DMS79 treated with DMSO at 0.1 percent for 48 hours (cell line): ENCODE measurements around the gene ZNF830.
"Not testable (repeated sequence)": the region's sequence is repeated elsewhere in the genome, so short reads cannot be mapped to it uniquely, and the experiment has no call there.

Experiments
- DNase-seq: peaks from one replicate; lab custom pipeline; 2025; lab: John Stamatoyannopoulos, UW

ZNF830 gene, protein sequence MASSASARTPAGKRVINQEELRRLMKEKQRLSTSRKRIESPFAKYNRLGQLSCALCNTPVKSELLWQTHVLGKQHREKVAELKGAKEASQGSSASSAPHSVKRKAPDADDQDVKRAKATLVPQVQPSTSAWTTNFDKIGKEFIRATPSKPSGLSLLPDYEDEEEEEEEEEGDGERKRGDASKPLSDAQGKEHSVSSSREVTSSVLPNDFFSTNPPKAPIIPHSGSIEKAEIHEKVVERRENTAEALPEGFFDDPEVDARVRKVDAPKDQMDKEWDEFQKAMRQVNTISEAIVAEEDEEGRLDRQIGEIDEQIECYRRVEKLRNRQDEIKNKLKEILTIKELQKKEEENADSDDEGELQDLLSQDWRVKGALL

DNA sequence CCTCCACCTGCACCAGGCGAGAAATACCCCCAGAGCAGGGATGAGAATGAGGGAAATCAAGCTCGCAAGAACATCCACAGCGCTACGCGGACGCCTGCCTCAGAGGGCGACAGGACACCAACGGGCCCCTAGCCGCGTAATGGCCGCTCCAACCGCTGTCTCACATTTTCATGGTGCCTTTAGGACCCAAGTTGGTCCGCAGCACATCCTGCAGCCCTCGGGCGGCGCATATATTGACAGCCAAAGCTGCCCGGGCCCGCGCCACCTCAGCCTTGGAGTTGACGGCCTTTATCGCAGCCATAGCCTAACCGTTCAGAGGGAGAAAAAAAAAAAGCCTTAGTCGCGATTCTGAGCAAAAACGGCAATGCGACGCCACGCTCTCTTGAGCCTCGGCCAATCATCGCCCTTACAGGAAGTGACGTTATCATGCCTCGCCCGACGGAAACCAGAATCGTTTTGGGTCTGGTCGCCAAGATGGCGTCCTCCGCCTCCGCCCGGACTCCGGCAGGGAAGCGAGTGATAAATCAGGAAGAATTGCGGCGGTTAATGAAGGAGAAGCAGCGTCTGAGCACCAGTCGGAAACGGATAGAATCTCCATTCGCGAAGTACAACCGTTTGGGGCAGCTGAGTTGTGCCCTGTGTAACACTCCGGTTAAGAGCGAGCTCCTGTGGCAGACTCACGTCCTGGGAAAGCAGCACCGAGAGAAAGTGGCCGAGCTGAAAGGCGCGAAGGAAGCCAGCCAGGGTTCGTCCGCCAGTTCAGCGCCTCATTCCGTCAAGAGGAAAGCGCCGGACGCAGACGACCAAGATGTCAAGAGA lies at the start of gene ZNF830, which contains the start of gene CCT6B:
TSS of gene ZNF830 (plus strand) at position 448 of the 819 bp plus-strand sequence. CDS start at position 475, 27 bp downstream.
TSS of gene CCT6B (minus strand) at position 368 of the 819 bp plus-strand sequence. CDS start at position 301, 67 bp downstream.
- peak; percentile 89 for DNase-seq

DNA sequence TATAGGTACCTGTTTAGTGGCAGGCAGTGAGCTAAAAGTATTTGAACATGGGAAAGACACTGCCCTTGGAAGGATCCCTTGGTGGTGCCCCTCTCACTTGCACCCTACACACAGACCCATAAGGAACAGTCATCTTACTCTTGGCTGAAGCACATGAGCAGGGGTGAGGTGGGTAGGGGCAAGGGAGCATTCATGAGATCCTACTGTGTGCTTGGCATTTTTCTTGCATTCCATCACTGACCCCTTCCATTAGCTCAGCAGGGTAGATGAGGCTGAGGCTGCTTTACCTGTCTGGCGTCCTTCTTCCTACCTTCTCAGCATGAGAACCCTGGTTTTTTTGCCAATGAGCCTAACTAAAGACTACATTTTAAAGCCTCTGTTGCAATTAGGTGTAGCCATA lies 48.3 kb upstream of the ZNF830 start:
- DNase-seq = no peak

DNA sequence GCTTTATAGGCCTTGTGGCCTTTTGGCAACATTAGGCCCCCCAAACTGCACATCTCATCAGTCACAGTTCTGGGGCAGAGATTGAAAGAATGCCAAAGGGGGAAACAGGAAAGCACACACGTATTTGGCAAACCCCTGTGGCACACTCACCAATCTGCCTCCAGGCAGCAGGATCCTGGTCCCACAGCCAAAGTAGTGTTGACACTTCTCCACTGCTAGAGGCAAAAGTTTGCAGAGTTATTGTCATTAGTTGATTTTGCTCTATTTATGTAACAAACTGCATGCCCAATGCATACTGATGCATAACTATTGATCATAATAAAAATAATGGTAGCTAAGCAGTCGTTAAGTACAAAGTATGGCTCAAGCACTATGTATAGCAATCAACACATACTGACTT lies 45.2 kb upstream of the ZNF830 start:
- DNase-seq = no peak

DNA sequence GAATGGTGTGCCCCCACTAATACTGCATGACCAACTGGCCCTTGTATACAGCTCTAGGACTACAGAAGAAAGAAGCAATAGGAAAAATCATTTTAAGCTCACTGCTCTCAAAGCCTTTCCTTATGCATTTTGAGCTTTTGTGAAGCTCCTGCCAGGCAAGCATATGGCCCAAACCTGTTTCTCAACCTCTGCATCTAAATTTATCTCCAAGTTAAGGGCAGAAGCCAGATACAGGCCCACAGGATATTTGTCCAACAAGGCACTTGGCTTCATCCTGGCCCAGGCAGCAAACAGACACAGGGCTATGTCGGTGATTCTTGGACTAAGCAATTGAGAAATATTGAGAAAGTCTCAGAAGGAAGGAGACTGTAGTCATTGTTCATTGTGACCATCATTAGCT lies 44.0 kb upstream of the ZNF830 start:
- no peak for DNase-seq

DNA sequence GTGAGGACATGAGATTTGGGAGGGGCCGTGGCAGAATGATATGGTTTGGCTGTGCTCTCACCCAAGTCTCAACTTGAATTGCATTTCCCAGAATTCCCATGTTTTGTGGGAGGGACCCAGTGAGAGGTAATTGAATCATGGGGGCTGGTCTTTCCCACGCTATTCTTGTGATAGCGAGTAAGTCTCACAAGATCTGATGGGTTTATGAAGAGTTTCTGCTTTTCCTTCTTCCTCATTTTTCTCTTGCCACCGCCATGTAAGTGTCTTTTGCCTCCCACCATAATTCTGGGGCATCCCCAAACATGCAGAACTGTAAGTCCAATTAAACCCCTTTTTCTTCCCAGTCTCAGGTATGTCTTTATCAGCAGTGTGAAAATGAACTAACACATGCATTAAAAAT lies 40.7 kb upstream of the ZNF830 start:
- DNase-seq = no peak

DNA sequence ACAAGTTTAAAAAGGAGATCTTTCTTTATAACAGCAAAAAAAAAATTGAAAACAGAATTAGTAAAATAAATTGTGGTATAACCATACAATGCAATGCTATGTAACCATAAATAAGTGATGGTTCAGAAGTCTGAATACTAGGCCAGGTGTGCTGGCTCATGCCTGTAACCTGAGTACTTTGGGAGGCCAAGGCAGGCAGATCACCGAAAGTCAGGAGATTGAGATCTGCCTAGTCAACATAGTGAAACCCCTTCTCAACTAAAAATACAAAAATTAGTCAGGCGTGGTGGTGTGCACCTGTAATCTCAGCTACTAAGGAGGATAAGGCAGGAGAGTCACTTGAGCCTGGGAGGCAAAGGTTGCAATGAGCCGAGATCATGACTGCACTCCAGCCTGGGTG lies 34.7 kb upstream of the ZNF830 start:
- no peak for DNase-seq

DNA sequence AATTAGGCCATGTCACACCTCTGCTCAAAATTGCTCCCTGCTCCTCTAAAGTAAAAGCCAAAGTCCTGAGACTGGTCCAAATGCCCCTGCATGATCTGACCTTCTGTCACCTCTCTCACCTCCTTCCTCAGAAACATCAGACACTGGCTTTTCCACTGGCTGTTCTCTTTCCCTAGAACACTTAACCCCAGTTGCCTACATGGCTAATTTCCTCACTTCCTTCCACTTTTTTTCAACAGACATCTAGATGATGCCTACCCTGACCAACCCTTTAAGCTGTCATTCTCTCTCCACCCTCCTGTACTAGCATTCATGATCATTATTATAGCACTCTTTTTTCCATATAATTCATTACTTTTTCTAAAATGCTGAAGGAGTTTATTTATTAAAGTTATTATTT lies 31.1 kb upstream of the ZNF830 start:
- no peak for DNase-seq

DNA sequence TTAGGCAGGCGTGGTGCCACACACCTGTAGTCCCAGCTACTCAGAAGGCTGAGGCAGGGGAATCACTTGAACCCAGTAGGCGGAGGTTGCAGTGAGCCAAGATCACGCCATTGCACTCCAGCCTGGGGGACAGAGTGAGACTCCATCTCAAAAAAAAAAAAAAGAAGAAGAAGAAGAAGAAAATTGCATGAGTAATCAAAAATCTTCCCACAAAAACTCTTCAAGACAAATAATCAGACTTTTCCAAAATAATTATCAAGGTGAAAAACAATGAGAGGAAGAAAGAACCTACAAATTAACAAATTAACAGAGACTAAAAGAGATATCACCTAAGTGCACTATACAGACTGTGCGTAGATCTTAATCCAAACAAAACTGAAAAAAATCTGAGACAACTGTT lies 10.6 kb upstream of the ZNF830 start:
- DNase-seq = not testable (repeated sequence)

DNA sequence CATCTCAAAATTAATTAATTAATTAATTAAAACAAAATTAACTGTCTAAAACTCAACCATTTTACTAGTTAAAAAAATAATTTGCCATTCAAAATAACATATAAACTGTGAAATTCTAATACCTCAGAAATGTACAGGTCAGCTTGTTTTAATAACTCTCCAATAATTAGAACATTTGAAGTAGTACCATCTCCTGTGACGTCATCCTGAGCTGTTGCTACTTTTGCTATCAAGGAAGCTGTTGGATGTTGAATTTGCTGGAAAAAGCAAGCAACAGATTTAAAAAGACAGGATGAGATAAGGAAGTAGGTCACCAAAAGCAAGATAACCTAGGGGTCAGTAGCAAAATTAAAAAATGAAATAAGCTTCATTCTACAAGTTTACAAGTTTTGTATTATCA lies 2.9 kb upstream of the ZNF830 start:
- DNase-seq = no peak

DNA sequence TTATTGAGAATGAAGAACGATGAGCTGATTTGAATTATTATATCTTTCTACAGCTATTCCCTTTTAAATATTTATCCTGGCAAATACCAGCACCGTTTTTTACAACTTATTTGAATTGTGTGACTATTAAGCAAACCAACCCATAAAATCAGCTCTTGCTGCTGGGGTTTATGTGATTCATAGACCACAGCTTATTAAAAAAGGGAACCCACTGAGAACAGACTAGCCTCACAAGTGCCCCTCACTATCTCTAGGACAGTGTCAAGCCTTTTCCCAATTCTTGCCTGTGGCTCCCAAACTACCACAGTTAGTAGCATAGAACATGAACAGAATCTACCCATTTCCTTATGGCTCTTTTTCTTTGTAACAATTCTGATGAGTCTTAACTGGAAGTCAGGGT lies 12.8 kb downstream of the ZNF830 start:
- DNase-seq = no peak

DNA sequence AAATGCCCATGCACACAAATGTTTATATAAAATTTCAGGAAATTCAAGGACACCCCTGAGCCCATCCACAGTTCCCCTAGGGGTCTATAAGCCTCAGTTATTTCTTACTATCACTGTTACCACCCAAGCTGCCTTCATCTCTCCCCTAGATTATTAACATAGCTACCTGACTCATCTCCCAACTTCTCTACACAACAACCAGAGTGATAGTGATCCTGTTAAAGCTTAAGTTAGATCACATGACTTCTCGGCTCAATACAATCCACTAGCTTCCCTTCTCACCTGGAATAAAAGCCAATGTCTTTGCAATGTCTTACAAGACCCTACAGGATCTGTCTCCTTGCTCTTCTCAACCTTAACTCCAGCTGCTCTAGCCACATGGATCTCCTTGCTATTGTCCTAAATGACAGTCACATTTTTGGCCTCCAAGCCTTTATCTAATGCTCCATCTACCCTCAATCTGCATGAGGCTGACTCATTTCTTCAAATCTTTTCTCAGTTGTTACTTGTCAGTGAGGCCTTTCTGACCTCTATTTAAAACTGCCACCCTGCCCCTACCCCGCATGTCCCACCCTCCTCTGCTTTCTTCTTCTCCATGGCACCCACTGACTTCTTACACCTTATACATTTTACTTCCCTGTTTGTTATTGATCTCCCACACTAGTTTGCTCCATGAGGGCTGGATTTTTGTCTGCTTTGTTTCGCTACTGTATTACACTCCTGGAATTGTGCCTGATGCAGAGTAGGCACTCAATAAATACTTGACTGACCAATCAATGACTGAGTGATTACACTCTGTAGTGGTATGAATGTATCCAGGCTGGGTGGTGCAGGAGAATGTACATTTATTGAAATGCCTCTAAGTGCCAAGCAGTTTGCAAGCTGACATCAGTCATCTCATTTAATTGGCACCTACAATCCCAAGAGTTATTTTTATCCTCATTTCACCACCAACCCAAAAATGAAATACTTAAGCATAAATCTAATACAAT lies 13.8 kb downstream of the ZNF830 start:
- no peak for DNase-seq

DNA sequence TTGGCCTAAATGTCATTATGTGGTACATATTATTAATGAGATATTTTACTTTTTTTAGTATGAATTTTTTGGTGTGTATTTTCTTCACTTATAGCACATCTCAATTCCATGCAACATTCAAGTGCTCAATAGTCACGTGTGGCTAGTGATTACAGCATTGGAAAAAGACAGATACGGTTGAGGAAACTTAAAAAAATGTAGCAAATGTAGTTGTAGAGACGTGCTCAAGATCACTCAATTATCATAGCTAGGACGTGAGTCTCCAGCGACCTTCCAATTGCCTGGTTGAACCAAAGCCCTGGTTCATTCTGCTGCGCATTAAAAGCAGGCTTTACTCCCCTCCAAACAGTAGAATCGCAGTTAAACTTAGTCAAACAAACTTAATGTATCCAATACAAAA lies 17.8 kb downstream of the ZNF830 start:
- DNase-seq = no peak

DNA sequence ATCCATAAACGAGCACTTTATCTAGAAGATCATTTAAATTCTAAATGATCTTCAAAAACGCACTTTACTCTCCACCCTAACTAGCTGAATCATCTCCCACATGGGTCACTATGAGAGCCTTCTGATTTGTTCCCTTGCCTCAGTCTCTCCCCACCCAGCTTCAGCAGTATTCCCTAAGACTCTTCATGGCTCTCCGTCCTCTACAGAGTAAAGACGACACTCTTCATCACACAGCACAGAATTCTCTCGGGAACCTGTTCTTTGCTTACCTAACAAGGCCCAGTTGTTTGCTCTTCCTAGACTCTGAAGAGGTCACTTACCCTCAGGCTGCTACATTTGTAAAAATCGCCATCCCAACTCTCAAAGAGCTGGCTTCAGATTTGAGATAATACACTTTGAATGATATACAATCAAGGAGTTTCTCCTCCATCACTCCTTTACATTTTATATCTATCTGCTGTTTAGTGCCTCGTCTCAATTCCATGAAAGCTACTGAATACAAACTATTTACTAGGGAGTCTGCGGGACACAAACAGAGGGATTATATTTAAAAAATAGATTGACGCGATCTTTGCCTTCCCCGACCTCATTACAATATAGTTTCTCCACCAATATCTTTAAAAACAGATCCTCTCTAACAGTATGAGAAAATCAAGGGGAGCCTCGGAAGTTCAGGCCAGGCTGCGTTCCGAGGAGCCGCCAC lies 18.5 kb downstream of the ZNF830 start:
- DNase-seq = no peak

DNA sequence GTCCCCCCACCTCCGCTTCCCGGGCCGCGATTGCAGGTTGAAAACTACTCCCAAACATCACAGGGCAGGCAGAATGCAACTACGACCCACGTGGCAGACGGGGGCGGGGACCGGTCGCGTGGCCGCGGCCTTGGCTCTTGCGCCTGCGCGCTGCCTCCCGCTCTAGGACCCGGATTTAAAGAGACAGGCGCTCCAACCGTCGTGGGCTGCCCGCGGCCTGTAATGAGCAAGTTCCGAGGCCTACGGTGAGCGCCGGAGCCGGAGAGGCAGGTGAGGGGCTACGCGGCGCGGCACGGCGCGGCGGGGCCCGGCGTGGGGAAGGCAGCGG lies 19.0 kb downstream of the ZNF830 start, which contains the start of gene LIG3:
TSS of gene LIG3 (plus strand) at position 160 of the 328 bp plus-strand sequence. CDS start 2,494 bp downstream, outside the sequence.
- DNase-seq = peak; percentile 90

DNA sequence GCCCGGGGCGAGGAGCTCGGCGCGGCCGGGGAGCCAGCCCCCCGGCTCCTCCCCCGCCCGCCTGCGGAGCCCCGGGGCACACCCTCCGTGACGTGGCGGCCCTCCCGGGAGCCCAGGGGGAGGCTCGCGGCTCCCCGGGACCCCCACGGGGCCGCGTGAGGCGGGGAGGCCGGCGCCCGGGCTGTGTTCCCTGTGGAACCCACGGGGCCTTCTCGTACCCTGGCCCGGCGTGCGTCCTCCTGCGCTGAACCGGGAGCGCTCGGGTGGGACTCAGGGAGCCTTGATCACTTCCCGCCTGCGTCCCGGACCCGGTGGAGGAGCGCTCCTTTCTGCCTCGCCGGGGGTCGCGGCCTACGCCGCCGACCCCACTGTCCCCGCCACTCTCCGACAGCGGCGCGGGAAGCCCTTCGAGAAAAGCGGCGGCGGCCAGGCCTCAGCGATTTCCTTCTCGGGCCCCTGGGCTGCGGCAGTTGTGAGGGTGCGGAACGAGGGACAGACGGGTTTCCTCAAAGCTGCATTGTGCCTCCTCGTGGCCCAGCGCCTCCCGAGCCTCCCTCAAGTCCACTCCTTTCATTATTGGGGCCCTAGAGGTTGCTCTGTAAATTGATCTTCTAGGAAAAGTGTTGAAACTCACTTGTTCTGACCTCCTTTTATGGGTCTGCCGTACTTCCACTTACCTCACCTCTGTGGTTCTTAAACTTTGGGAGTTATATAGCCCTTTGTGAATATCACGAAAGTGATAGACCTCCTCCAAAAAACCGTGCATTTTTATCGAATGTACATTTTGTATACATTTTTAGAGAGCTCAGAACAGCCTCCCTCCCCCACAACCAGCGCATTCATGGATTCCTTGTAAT lies 19.6 kb downstream of the ZNF830 start:
- DNase-seq = peak; percentile 56

DNA sequence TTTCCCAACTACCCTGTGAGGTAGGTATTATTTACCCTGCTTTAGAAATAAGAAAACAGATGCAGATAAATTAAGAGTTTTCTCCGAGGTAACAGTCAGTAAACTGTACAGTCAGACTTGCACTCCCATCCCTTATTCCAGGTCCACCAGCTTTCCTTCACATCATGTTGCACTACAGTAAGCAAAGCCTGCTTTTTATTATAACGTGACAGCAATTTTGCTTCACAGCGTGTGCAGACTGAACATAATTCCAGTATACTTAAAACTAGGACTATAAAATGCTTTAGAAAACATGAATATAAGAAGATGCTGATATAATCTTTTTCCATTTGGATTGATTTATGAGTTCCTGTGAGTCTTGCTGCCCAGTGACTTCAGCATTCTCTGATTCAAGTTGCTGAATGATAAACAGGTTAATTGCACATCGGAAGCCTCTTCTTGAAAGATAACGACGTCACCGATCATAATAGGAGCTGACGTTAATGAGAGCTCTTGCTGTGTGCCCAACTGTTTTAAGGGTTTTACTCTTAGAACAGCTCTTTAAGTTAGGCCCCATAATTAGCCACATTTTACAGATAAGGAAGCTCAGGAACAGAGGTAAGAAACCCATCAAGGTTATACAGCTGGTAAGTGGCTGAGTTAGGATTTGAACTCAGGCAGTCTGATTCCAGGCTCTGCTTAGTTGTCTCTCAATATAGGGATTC lies 20.4 kb downstream of the ZNF830 start:
- peak; percentile 56 for DNase-seq

DNA sequence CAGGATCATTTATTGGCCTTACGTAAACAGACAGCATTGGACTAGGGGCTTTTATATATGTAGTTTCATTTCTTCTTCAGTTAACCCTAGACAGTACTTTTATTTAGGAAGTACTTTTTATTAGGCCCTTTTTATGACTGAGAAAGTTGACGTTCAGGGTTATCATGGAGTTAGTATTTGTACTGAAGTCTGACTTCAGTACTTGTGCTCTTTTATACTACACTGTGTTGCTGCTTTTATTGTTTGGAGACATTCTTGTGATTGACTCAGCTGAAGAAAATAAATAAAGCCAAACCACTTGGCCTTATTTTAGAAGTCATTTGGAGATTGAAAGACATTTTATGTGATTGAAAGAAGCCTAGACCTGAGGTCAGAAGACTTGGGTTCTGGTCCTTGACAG lies 25.9 kb downstream of the ZNF830 start:
- no peak for DNase-seq

DNA sequence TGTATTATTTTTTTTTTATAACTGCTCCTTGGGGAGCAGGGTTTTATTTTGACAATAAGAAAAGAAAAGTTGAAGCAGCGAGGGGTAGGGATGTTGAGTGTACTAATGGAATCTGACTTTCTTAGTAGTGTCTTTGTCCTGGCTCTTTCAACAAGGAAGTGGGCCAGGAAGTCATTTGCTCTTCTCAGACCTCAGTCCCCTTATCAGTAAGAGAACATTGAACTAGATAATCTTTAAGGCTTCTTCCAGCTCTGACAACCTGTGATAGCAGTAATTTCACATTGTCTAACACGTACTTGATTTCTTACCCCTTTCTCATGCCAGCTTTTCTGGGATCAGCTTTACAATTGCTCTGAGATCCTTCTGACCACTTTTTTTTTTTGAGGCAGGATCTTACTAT lies 27.3 kb downstream of the ZNF830 start:
- DNase-seq = no peak

DNA sequence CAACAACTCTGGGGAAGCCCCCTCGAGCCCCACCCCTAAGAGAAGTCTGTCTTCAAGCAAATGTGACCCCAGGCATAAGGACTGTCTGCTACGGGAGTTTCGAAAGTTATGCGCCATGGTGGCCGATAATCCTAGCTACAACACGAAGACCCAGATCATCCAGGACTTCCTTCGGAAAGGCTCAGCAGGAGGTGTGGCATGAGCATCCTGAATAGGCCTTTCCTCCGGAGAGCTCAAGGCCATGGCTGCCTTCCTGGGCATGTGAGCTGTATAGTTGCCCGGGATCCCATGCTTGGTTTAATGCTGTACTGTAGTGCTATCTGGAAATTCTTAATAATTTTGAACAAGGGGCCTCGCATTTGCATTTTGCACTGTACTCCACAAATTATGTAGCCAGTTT lies 28.1 kb downstream of the ZNF830 start:
- DNase-seq = no peak

DNA sequence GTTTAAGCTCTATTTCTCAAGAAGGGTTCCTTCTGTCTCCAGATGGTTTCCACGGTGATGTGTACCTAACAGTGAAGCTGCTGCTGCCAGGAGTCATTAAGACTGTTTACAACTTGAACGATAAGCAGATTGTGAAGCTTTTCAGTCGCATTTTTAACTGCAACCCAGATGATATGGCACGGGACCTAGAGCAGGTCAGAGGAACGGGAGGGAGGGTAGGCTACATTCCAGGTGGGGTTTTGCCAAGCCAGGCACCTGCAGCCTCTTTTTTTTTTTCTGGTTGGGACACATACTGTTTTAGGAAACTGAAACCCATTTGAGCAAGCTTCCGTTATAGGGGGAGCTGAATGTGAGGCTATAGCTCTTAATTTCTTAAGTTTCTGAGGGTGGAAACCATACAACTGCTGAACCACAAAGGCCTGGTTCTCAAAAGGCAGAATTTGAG lies 29.6 kb downstream of the ZNF830 start:
- peak; percentile 33 for DNase-seq
